GM10266 (cell line): ENCODE measurements around the gene KCNQ1.

Experiments used
- DNase-seq: peaks from one replicate; pipeline ENCODE4 v3.0.0; 2012; ENCODE audit errors: extremely low spot score
- TF ChIP-seq, protein P1 (sequence below): IDR thresholded peaks from 2 replicates; pipeline ENCODE4 v1.5.1; 2012; ENCODE audit warnings: mild to moderate bottlenecking, low read depth; ENCODE audit not compliant: control insufficient read depth, insufficient read depth; ENCODE audit errors: missing control alignments

The KCNQ1 gene

DNA sequence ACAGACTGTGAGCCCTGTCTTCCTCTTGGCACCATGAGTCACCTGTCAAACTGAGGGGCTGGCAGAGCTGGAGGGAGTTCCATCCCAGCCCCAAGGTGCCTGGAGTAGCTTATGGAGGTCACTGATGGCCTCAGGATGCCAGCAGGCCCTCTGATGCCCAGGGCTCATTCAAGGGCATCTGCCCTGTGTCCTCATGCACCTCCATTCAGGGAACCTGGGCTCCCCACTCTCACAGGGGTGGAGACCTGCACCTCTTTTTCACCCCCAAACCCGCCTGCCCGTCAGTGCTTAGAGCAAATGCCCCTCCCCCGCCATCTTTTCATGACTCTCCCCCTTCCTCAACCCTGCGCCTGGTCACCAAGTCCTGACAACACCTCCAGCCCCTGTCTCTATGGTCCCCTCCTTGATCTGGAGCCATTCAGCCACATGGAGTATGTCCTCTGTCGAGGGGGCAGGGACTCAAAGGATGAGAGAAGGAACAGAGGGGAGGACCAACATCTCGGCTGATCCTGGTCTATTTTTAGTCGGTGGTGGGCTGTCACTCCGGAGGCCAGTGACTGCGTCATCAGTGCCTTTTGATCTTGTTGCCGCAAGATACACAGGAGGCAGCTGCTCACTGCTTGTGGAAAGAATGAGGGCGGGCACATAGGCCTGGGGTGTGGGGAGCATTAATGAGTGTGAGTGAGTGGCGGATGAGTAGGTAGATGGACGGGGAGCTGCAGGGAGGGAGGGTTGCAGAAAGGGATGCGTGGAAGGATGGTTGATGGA is 368.5 kb downstream of the KCNQ1 start:
- TF ChIP-seq, protein P1, sequence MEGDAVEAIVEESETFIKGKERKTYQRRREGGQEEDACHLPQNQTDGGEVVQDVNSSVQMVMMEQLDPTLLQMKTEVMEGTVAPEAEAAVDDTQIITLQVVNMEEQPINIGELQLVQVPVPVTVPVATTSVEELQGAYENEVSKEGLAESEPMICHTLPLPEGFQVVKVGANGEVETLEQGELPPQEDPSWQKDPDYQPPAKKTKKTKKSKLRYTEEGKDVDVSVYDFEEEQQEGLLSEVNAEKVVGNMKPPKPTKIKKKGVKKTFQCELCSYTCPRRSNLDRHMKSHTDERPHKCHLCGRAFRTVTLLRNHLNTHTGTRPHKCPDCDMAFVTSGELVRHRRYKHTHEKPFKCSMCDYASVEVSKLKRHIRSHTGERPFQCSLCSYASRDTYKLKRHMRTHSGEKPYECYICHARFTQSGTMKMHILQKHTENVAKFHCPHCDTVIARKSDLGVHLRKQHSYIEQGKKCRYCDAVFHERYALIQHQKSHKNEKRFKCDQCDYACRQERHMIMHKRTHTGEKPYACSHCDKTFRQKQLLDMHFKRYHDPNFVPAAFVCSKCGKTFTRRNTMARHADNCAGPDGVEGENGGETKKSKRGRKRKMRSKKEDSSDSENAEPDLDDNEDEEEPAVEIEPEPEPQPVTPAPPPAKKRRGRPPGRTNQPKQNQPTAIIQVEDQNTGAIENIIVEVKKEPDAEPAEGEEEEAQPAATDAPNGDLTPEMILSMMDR: no peak
- no peak for DNase-seq

DNA sequence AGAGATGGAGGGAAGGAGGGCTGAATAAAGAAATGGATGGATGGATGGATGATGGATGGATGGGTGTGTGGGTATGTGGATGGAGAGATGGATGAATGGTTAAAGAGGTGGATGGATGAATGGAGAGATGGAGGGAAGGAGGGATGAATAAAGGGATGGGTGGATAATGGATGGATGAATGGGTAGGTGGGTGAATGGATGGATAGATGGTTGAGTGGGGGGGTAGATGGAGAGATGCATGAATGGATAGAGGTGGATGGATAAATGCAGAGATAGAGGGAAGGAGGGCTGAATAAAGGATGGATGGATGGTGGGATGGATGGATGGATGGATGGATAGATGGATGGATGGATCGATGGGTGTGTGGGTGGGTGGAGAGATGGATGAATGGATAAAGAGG is 369.2 kb downstream of the KCNQ1 start:
- no peak for DNase-seq
- TF ChIP-seq, protein P1: no peak

DNA sequence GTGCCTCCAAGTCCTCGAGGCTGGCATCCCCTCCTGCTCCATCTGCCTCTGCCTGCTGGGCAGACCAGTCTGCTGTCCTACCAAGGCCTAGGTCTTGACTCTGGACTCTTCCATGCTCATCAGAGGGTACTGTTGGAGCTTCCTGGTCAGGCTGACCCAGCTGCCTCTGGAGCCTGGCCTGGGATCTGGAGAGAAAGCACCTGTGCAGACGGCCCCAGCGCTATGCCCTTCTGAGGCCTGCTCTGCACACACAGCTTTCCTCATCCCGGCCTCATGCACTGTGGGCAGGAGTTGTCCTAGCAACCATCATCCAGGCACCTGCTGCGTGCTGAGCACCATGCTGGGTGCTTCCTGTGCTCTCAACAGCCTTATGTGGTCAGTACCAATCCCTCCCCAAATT is 369.9 kb downstream of the KCNQ1 start:
- no peak for DNase-seq
- TF ChIP-seq, protein P1: no peak

DNA sequence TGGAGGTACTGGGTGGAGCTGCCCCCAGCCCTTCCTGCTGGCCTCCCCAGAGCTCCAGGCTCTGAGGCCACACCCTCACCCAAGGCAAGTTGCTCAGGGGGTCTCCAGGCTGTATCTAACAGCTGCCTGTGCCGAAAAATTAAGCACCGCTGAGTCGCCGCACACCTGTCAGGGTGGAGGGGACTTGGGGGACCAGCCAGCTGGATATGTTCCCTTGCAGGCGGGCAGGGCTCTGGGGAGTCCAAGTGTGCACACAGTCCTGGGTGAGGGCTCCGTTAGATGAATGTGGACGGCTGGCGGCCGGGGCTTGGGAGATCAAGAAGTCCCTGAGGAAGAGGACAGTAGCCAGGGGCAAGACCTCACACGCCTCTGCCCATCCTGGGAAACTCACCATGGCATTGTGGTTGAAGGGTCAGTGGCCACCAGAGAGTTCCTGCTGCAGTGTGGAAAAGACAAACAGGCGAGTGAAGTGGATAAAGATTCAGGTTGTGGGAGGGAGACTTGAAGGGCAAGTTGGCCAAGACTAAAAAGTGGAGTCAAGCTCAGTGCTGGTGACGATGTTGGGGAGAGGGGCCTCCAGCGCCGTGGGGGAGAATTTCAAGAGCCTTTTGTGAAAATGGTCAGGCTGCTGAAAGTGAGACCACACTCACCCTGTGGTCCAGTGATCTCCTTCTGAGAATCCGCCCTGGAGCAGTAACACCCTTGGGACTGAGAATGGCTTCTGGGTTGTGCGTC is 371.1 kb downstream of the KCNQ1 start:
- TF ChIP-seq, protein P1: no peak
- no peak for DNase-seq

DNA sequence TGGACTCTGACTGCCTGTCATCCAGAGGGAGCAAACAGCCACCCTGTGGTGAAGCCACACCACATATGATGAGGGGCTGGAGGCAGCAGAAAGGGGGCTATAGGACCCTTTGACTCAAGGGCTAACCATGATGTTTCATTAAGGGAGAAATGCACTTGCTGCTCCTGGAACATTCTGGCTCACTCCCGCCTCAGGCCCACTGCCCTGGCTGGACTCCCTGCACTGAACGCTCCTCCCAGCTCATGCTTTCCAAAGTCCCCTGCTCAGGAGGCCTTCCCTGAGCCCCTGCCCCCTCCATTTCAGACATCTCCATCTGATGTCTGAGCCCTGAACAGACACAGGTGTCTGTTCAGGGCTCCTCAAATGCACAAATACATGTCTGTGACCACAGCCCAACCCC is 371.7 kb downstream of the KCNQ1 start:
- TF ChIP-seq, protein P1: no peak
- DNase-seq: no peak

DNA sequence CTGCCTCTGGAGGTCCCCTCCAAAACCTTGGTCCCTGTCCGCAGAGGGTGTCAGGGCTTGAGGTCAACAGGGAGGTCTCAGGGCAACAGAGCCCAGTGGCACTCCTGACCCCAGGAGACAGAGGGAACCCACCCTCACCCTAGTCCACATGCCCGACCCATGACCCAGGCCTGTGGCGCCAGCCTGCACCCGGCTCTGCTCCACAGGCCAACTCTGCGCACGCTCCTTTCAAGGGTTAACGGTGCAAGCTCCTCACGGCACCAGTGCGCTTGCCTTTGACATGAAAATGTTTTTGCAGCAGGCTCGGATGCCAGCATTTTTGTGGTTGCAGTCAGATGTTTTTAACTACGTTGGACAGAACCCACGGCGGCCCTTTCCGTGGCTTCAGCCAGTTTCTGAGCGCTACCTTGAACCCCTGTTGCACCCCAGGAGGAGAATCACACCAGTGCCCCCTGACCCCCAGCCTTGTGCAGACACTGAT is 372.2 kb downstream of the KCNQ1 start:
- TF ChIP-seq, protein P1: no peak
- DNase-seq: no peak

DNA sequence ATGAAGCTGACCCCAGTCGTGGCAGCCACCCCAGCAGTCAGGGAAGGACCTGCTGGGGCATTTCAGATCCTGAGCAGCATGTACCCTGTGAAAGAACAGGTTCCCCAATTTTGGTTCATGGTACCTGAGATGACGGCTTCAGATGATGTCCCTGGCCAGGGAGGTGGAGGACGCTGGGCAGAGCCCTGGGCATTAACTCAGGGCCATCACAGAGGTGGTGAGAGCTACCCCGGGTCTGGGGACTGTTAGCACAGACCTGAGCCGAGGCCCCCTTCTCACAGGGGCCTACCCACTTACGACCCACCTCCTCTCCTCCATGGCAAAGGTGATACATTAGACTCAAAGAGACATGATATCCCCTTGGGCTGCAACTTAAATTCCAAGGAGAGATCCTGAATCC is 372.6 kb downstream of the KCNQ1 start:
- DNase-seq: no peak
- TF ChIP-seq, protein P1: no peak
